Measurements from ENCODE around the gene FAM180B.

DNA sequence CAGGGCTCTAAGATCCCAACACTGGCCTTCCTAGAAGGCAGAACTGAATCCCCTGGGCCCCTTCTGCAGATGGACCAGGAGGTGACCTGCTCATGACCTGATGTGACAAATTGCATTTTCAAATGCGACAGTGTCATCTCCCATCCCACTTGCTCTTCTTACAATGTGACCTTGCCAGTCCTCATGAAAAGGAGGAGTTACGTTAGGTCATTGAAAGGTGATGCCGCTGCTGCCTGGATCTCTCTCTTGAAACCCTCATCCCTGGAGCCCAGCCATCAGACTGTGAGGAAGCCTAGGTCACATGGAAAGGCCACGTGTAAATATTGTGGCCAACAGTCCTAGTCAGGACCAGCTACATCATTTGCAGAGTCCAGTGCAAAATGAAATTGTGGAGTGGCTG is 13.4 kb downstream of the FAM180B start:
- TF ChIP-seq, protein P1, sequence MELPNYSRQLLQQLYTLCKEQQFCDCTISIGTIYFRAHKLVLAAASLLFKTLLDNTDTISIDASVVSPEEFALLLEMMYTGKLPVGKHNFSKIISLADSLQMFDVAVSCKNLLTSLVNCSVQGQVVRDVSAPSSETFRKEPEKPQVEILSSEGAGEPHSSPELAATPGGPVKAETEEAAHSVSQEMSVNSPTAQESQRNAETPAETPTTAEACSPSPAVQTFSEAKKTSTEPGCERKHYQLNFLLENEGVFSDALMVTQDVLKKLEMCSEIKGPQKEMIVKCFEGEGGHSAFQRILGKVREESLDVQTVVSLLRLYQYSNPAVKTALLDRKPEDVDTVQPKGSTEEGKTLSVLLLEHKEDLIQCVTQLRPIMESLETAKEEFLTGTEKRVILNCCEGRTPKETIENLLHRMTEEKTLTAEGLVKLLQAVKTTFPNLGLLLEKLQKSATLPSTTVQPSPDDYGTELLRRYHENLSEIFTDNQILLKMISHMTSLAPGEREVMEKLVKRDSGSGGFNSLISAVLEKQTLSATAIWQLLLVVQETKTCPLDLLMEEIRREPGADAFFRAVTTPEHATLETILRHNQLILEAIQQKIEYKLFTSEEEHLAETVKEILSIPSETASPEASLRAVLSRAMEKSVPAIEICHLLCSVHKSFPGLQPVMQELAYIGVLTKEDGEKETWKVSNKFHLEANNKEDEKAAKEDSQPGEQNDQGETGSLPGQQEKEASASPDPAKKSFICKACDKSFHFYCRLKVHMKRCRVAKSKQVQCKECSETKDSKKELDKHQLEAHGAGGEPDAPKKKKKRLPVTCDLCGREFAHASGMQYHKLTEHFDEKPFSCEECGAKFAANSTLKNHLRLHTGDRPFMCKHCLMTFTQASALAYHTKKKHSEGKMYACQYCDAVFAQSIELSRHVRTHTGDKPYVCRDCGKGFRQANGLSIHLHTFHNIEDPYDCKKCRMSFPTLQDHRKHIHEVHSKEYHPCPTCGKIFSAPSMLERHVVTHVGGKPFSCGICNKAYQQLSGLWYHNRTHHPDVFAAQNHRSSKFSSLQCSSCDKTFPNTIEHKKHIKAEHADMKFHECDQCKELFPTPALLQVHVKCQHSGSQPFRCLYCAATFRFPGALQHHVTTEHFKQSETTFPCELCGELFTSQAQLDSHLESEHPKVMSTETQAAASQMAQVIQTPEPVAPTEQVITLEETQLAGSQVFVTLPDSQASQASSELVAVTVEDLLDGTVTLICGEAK (IDR thresholded peaks at IDR 0.05), result no peak
- TF ChIP-seq, protein P1 (CRISPR knock-in tag; IDR thresholded peaks at IDR 0.05), result no peak
- no peak for TF ChIP-seq CREM (IDR thresholded peaks at IDR 0.05)
- no peak for TF ChIP-seq CREM (CRISPR knock-in tag; IDR thresholded peaks at IDR 0.05)
- TF ChIP-seq POLR2A (IDR thresholded peaks at IDR 0.05; ENCODE audit: insufficient read depth in 1 of 2, low read depth in 2 of 2, low read length in 2 of 2), result no peak
- TF ChIP-seq, protein P2, sequence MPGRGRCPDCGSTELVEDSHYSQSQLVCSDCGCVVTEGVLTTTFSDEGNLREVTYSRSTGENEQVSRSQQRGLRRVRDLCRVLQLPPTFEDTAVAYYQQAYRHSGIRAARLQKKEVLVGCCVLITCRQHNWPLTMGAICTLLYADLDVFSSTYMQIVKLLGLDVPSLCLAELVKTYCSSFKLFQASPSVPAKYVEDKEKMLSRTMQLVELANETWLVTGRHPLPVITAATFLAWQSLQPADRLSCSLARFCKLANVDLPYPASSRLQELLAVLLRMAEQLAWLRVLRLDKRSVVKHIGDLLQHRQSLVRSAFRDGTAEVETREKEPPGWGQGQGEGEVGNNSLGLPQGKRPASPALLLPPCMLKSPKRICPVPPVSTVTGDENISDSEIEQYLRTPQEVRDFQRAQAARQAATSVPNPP (CRISPR knock-in tag; IDR thresholded peaks at IDR 0.05), result no peak
